SHP77 treated with DMSO at 0.1 percent for 48 hours (cell line): Measurements from ENCODE around the gene GAS7.

ENCODE experiments used
- DNase-seq: peaks from one replicate; lab custom pipeline; 2025; lab: John Stamatoyannopoulos, UW

The GAS7 gene

DNA sequence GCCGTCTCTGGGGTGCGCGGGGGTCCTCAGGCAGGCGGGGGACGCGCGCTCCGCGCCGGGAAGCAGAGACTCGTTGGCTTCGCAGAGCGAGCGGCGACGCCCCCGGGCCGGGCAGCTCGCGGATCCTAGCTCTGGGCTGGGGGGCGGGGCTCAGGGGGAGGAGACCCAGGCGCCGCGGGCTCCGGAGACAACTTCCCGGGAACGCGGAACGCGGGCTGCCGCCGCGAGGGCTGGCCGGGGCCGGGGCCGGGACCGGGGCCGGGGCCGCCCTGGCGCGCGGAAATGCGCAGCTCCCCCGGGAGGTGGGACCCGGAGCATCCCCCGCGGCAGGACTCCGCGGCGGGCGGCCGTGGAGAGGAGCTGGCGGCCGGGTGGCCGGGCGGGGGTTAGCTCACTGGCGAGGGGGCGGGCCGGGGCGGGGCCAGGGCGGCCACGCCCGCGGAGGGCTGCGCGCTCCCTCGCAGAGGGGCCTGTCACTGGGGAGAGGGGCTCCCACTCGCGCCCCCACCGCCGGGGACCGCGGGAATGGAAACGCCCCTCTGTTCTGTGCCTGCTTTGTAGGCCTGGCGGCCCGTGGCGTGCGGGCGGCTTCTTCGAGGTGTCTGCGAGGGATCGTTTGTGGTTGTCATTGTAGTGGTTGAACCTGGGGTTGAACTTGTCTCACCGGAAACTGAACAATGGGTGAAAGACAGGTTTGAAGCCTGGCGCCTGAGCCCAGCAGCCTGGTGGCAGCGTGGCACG lies at the start of gene GAS7:
GAS7 (minus strand) TSS at position 98 of the 741 bp plus-strand sequence.
- DNase-seq = no peak

DNA sequence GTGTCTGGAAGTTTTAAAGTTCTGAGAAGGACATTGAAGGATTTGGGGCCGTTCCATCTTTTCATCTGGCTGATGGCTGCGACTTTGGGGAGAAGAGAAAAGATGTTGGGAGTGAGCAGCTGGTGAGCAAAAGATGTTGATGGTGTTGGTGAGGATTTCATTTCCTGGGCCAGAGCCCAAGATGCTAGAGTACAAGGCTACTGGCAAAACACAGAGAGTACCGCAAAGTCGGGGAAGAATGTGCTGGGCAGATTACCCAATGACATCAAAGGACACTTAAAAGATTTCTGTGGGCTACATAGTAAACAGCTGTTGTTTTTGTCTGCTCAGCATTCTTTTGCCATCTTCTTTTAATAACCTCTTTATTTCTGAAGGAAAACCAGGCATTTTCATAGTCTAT lies 49.4 kb upstream of the GAS7 start:
- no peak for DNase-seq

DNA sequence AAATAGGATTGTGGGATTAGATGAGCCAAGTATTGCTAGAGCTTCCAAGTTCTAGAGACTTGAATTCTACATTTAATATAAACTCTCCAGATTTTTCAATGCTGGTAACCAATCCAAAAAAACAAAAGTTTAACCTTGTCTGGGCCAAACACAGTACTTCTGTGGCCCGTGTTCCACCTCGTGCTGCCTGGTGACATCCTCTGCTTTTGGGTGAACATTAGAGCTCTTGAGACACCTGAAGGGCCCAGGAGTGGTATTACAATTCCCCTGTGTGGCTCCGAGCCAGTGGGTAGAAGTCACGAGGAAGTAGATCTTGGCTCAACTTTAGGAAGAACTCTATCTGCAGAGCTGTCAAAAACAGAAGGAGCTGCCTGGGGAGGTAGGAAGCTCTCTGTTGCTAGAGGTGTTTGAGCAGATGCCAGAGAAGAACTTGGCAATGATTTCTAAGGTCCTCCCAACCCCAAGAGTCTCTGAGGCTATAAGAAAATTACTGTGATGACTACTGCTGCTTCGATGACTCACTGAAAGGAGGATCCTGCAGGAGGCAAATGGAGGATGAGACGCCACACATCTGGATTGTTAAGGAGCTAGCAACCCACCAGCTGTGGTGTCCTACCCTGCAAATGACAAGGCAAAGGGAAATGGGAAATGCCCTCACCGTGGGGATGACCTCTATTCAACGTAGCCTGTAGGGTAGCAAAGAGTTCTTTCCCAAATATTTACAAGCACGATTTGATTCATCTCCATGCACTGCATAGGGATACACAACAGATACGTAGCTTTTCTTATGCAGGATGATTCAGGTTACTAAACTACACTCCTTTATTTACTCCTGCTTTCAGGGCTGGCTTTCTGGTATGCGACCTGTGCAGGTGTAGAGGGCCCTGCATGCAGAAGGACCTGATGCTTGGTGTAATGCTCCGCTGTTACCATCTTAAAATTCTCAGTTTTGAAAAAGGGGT lies 45.8 kb upstream of the GAS7 start:
- no peak for DNase-seq

DNA sequence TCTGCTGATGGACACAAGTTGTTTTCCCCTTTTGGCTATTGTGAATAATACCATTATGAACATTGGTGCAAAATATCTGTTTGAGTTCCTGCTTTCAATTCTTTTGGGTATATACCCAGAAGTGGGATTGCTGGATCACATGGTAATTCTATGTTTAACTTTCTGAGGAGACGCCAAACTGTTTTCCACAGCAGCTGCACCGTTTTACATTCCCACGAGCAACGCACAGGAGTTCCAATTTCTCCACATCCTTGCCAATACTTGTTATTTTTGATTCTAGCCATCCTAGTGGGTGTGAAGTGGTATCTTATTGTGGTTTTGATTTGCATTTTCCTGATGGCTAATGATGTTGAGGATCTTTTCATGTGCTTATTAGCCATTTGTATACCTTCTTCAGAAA lies 43.4 kb upstream of the GAS7 start:
- DNase-seq = no peak

DNA sequence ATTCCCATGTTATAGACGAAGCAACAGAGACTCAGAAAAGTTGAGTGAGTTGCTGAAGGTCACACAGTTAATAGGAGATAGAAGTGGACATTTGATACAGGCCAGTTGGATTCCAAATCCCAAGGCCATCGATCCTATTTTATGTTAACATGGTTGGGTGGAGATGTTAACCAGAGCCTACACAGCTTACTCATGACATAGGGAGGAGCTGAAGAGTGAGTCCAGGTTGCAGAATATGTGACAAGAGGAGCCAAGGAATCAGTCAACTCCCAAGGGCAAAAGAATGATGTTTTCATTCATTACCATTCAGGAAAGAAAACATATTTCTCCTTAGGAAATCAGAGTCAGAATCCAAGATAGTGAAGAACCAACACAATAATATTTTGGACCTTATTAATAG lies 40.3 kb upstream of the GAS7 start:
- DNase-seq = no peak

DNA sequence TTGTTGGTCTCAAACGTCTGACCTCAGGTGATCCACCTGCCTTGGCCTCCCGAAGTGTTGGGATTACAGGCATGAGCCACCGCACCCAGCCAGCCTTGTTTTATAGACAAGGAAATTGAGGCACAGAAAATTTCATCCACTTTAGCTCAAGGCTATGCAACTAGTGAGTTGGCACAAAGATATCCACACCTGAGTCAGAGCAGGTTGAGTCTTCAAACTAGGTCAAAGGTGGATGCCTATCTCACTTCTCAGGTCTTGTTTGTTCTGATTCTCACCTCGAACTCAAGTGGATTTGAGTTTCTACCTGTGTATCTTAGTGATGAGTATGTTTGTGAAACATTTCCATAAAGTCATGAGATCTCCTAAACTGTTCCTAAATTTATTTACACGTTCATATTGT lies 35.6 kb upstream of the GAS7 start:
- no peak for DNase-seq

DNA sequence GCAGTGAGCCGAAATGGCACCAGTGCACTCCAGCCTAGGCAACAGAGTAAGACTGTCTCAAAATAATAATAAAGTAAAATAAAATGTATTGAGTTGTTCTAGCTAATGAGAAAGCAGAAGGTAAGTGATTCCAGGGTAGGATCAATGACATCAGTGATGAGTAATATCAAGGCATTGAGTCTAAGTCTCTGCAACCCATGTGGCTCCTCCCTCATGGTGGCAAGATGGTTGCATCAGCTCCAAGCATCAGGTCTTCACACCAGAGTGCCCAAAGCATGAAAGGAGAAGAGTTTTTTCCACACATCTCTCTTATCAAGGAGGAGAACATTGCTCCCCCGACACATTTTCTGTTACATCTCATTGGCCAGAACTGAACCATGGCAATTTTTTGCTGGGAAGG lies 34.8 kb upstream of the GAS7 start:
- DNase-seq = no peak

DNA sequence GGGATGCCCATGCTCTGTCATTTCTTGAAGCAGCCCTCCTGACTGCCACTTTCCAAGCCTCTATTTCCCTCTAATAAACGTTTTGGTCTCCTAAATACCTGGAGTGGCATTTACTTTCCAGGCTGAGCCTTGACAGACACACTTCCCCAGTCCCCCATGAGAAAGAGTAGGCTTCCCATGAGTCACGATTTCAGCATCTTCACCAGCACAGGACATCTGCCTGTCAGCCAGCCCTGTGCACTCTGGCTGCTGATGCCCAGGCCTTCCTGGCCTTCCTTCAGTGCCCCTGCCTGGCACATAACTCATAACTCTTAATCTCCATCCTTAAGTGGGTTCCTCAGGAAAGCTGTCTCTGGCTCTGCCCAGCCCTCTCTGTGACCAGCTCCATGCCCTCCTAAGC lies 30.8 kb upstream of the GAS7 start:
- DNase-seq = no peak

DNA sequence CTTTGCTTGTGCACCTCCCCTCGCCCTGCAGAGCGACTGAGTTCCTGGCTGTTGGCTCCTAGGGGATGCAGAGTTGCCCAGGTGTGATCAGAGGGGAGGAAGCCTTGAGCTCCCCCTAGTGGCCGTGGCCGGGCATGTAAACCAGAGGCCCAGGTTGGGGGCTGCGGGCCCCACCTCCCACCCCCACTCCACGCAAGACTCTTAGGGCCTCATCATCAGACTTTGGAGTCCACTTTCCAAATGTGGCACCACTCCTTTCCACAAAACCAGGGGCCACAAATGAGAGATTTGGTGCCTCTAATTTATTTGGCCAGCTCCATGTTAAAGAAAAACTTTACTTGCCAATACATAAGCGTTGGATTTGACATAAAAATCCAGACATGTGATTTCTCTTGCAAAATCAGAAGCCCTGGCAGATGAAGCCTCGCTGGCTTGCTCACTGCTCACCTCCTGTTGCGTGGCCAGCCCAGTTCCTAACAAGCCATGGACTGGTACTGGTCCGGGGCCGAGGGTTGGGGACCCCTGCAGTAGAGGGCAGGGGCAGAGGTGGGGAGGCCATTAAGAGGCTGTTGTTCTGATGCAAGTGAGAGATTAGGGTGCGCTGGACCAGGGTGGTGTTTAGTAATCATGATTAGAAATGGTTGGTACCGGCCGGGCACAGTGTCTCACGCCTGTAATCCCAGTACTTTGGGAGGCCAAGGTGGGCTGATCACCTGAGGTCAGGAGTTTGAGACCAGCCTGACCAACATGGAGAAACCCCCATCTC lies 28.7 kb upstream of the GAS7 start:
- DNase-seq = no peak

DNA sequence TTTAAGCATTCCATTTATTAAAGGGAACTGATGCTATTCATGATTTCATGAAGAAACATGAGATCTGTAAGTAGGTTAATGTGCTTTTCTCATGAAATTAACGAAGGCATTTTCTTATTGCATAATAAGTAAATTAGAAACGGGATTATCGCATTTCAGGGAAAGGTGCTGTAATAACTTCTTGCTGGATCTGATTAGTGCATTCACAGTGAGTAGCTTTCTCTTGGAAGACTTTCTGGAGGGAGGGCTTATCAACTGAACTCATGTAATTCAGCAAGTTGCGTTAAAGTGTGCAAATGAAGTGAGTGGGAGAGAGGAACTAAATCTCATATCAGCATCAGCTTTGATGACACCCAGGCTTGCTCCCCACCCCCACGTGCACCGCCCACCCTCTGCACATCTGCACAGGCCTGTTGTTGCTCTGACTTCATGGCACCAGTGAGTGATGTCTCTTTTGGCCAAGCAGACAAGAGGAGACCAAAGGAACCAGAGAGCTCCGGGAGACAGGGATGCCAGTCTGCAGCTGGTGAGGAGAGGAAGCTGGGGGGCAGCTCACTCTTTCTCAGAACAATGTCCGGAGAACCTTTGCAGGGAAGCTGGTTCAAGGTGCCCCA lies 26.3 kb upstream of the GAS7 start:
- no peak for DNase-seq

DNA sequence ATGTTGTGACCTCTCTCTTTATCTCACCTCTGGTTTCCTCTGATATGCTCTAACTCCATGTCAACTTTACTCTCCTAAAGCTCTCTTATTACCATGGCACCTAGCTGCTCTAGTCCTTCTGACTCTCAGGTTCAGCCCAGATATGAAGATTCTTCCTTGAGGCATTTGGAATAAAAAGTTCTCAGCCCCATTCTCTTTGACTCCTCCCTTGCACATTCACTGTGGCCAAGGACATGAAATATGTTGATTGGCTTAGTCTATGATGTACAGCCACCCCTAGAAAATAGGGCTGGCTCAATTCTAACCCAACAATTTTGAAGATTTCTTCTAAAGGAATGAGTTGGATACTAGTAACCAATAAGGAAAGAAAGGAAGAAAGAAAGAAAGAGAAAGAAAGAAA lies 20.8 kb upstream of the GAS7 start:
- DNase-seq = no peak

DNA sequence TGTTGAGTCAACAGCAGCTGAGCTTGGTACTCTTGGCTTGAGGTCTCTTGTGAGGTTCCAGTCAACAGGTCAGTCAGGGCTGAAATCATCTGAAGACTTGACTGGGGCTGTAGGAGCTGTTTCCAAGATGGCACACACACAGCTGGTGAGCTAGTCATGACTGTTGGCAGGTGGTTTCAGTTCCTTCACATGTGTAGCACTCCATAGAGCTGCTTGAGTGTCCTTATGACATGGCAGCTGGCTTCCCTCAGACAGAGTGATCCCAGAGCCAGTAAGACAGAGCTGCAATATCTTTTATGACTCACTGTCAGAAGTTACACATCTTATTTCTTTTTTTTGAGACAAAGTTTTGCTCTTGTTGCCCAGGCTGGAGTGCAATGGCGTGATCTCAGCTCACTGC lies 19.5 kb upstream of the GAS7 start:
- DNase-seq = no peak

DNA sequence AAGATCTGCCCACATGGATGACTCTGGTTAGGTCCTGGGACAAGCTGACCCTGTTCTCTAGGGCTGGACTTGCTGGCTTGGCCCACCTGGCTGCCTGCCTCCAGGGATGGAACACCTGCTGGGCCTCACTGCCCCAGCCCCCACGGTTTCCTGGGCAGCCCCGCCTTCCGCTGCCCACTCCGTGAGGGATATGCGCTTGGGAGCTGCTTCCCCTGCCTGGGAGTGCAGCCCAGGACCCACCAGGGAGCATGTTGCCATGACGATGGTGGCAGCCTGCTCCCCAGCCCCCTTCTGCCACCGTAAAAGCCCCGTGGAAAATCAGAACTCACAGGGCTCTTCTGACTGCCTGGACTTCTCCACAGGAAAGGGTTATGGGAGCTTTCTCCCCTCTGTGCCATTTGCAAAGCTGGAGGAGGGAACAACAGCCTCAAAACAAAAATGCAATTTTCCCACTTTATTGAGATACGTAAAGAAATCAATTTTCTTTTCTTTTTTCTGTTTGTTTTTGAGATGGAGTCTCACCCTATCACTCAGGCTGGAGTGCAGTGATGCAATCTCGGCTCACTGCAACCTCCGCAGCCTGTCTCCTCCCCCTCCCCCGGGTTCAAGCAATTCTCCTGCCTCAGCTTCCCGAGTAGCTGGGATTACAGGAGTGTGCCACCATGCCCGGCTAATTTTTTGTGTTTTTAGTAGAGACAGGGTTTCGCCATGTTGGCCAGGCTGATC lies 18.0 kb upstream of the GAS7 start:
- DNase-seq = no peak

DNA sequence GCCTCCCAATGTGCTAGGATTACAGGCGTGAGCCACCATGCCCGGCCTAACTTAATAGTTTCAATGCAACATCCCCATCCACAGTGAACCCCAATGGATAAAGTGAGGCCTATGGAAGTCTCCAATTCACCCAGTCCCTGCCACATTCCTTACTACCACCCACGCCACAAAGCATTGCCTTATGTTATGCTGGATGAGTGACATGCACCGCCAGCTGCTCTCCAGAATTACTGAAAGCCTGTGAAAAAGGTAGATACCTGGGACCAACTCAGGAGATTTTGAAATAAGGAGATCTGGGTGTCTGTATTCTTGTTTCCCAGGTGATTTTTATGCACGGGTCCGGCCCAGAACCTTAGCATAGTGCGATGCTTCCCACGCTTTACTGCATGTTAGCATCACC lies 16.9 kb upstream of the GAS7 start:
- no peak for DNase-seq

DNA sequence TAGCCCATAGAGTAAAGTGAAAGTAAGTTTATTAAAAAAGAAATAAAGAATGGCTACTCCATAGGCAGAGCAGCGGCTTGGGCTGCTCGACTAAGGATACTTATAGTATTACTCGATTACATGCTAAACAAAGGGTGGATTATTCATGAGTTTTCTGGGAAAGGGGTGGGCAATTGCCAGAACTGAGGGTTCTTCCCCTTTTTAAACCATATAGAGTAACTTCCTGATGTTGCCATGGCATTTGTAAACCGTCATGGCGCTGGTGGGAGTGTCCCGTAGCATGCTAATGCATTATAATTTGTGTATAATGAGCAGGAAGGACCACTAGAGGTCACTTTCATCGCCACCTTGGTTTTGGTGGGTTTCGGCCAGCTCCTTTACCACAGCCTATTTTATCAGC lies 13.3 kb upstream of the GAS7 start:
- no peak for DNase-seq

DNA sequence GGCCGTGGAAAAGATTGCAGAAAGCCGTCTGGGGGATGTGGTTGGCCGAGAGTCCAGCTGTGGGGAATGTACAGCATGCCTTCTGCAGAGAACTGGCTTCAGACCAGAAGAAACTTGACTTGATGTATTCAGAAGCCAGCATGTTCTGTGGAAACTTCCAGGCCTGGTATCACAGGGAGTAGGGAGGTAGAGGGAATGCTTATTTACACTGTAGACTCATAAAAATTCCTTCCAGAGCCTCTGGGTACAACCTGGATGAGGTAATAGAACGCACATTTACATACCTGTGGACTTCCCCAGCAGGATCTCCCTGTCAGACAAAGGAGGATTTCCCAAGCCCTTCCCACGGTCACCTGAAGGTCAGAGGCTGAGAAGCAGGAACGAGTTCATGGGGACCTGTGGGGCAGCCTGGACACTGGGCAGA lies 11.8 kb upstream of the GAS7 start:
- DNase-seq = no peak

DNA sequence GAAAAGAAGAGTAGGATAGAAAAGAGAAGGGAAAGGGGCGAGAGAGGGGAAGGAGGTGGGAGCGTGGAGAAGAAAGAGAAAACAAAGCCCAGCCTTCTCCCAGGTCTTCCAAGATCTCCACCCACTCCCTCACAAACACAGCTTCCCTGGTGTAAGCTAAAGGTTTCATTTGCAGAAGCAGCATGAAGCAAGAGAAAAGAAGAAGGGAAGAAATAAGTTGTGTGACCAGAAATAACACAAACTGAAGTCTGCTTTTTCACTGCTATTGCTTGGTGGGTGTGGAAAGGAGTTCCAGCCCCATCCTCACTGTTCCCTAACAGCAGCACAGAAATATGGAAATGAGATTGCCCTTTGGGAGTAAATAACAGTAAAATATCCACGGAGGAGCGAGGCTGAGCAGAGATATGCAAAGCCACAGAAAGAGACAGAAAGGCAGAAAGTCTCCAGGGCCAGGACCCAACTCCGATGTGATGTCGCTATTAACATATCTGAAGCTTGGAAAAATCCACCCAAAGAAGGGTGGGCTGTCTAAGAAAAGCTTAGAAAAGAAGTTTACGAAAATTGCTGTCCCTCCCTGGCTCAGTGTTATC lies 10.3 kb upstream of the GAS7 start:
- DNase-seq = no peak

DNA sequence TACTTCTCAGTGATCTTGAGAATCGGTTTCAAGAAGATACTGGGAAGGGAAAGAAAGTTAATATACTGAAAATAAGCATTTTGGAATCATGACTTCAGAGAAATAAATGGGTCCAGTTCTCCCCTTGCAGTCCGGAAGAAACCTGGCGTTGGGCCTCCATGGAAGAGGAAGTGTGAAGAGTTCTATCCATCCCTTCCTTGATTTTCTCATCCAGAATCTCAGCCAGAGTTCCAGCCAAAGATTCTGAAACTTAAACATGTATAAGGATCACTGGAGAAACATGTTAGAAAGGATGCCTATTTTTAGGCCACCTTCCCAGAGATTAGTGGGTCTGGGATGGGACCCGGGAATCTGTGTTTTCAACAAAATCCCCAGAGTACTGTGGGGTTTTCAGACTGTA lies 8.7 kb upstream of the GAS7 start:
- no peak for DNase-seq

DNA sequence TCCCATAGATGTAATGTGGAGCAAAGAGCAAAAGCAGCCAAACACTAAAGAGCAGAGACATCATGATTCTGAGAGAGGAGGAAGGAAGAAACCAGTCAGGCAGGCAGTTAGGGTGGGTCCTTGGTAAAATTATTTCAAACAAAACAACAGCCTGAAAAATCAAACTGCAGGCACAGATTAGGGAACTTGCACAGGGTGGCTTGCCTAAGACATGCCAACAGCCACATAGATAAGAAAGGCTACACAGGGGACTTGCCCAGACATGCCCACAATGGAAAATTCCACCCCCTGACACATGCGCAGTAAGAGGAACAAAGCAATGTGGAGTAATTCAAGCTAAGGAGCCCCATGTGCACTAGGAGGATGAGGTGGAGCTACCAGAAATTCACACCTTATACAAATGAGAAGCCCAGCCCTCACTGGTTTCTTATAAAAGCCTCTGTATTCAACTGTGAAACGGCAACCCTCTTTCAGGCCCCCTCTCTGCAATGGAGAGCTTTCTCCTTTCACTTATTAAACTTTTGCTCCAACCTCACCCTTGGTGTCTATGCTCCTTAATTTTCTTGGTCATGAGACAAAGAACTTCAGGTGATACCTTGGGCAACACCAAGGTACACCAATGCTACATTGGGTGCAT lies 7.3 kb upstream of the GAS7 start:
- DNase-seq = no peak

DNA sequence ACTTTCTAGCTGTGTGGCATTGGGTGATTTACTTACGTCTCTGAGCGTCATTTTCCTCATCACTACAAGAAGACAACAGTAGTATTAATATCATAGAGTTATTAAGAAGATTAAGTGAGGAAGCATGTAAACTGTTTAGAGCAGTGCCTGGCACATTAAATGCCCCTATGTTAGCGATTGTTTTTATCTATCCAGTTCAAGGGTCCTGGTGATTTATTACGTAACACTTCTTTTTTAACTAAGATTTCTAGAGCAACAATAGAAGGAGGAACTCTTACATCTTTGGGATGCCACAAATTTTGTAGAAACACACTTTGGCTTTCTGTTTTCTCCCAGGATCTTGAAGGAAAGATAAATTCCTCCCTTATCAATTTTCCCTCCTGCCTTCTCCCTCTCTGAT lies 3.3 kb upstream of the GAS7 start:
- no peak for DNase-seq

DNA sequence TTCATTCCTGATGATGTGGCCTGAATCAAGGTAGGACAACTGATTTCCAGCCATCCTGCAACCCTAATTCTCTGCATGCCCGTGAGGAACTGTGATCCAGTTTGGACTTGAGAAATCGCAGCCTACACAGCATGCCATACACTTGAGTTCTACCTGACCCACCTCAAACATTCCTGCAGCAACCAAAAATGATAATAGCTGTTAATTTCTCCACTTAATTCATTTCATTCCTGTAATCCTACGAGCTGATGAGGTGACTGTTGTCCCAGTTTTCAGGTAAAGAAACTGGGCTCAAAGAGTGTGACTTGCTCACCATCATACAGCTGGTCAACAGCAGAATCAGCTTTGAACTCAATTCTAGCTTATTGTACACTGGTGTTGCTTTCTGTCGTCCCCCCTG lies 2.2 kb upstream of the GAS7 start:
- DNase-seq = no peak
